ENCODE results near the gene CNGA2. TPM values are rescaled to one million over a fixed set of nuclear protein-coding genes. Genes with fewer than 3 reads are reported as not detected.

The CNGA2 gene
- total RNA-seq, 4 donors from 2014 or later: not detected

DNA sequence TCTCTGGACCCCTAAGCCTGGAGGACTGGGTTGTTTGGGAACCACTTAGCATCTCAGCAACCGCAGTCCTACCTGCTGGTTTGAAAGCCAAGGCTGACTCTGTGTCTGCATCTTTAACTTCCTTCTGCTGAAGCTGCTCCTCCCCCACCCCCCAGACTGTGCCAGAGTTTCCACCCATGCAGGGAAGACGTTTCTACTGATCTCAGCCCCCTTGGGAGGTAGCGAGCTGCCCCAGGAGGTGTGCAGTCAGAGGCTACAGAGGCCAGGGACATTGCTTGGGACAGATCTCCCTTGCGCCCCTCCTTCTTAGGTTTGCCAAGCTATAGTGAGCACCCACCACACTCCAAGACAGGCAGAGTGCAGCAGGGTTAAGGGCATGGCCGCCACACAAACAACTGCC is 23.4 kb upstream of the CNGA2 start:
- Histone ChIP-seq H3K27ac (no peak overlapping the region), H3K4me3 (no peak overlapping the region), H3K36me3 (no peaks in the 10 kb centered on the region), H3K9me3 (no peaks in the 10 kb centered on the region), H3K4me1 (no peaks in the 10 kb centered on the region), H3K27me3 (no peaks in the 10 kb centered on the region)
- TF ChIP-seq EP300 (IDR thresholded peaks at IDR 0.05) (no peak), POLR2A (IDR thresholded peaks at IDR 0.05) (no peak), POLR2AphosphoS5 (IDR thresholded peaks at IDR 0.05) (no peak)
- TF ChIP-seq, protein P1, sequence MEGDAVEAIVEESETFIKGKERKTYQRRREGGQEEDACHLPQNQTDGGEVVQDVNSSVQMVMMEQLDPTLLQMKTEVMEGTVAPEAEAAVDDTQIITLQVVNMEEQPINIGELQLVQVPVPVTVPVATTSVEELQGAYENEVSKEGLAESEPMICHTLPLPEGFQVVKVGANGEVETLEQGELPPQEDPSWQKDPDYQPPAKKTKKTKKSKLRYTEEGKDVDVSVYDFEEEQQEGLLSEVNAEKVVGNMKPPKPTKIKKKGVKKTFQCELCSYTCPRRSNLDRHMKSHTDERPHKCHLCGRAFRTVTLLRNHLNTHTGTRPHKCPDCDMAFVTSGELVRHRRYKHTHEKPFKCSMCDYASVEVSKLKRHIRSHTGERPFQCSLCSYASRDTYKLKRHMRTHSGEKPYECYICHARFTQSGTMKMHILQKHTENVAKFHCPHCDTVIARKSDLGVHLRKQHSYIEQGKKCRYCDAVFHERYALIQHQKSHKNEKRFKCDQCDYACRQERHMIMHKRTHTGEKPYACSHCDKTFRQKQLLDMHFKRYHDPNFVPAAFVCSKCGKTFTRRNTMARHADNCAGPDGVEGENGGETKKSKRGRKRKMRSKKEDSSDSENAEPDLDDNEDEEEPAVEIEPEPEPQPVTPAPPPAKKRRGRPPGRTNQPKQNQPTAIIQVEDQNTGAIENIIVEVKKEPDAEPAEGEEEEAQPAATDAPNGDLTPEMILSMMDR (IDR thresholded peaks at IDR 0.05): no peak
- no CpG with 5 or more reads among the region's 5 CpGs for WGBS, 2 donors (ENCODE audit: low coverage in 1 of 2)
- ATAC-seq: no peak

DNA sequence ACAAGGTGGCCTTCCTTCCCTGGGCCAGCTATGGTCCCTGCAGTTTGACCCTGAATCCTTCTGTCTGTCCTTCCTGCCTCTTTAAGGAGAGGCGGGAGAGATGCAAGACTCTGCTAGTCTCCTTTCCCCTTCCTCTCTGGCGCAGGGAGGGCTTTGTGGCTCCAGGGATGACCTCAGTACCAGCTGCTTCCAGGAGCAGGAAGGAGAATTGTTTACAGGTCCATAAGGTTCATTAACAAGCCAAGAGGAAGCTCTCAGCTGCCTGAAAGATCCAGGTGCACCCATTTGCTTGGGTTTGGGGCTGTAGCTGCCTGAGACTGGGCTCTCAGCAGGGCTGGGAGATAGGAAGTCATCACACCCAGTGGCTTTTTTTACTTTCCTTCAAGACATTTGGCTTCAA is 22.8 kb upstream of the CNGA2 start:
- H3K27me3 ChIP-seq: no peaks in the 10 kb centered on the region
- H3K4me1 ChIP-seq: no peaks in the 10 kb centered on the region
- H3K27ac ChIP-seq: no peak overlapping the region
- no peaks in the 10 kb centered on the region for H3K9me3 ChIP-seq
- H3K4me3 ChIP-seq: no peak overlapping the region
- WGBS, 2 donors (ENCODE audit: low coverage in 1 of 2): no CpG with 5 or more reads among the region's 2 CpGs
- peak; percentile 31 for ATAC-seq
- H3K36me3 ChIP-seq: no peaks in the 10 kb centered on the region
- TF ChIP-seq POLR2AphosphoS5 (IDR thresholded peaks at IDR 0.05) (no peak), POLR2A (IDR thresholded peaks at IDR 0.05) (no peak), EP300 (IDR thresholded peaks at IDR 0.05) (no peak)
- TF ChIP-seq, protein P1 (IDR thresholded peaks at IDR 0.05): no peak

DNA sequence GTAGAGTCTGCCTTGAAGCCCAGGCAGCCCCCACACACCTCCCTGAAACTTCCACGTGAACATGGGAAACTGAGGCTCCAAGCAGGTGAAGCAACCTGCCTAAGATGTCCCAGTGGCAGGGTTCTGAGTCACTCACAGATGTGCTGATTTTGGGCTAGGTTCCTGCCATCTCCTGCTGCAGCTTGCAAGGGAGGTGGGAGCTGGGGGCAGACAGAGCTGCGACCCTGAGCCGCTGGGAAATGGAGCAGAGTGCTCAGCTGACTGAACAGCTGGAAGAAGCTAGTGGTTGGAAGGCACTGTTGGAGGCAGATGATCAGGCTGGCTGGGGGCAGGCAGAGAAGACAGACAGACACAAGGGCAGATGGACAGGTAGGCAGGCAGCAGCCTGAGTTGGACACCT is 22.3 kb upstream of the CNGA2 start:
- ATAC-seq: no peak
- TF ChIP-seq POLR2A (IDR thresholded peaks at IDR 0.05) (no peak), EP300 (IDR thresholded peaks at IDR 0.05) (no peak), POLR2AphosphoS5 (IDR thresholded peaks at IDR 0.05) (no peak)
- TF ChIP-seq, protein P1 (IDR thresholded peaks at IDR 0.05): no peak
- H3K4me3 ChIP-seq: no peak overlapping the region
- no peaks in the 10 kb centered on the region for H3K4me1 ChIP-seq
- H3K27ac ChIP-seq: no peak overlapping the region
- H3K36me3 ChIP-seq: no peaks in the 10 kb centered on the region
- no peaks in the 10 kb centered on the region for H3K9me3 ChIP-seq
- H3K27me3 ChIP-seq: no peaks in the 10 kb centered on the region
- no CpG with 5 or more reads among the region's 3 CpGs for WGBS, 2 donors (ENCODE audit: low coverage in 1 of 2)

DNA sequence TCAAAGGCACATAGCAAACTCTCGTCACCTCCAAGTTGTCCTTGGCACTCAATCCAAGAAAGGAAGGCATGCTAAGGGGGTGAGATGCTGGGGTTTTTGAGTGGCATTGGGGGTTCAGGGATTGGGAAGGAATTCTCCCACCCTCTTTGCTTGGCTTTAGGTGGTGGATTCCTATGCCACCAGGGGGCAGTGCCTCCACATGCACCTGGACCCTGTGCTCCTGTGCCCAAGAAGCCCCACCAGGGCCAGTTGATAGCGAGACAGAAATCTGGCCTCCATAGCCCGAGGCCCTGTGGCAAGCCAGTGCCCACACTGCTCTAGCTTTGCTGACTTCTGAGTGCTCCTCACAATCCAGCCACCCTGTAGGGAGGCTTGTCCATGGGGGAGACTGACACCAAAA is 20.7 kb upstream of the CNGA2 start:
- no peaks in the 10 kb centered on the region for H3K4me1 ChIP-seq
- no peaks in the 10 kb centered on the region for H3K36me3 ChIP-seq
- no peak overlapping the region for H3K27ac ChIP-seq
- no peak overlapping the region for H3K4me3 ChIP-seq
- WGBS, 2 donors (ENCODE audit: low coverage in 1 of 2): 83% methylated on average over 1 of the region's 3 CpGs; no CpG with 5 or more reads in 1 of the 2 donors
- no peaks in the 10 kb centered on the region for H3K27me3 ChIP-seq
- ATAC-seq: no peak
- TF ChIP-seq POLR2A (IDR thresholded peaks at IDR 0.05) (no peak), EP300 (IDR thresholded peaks at IDR 0.05) (no peak), POLR2AphosphoS5 (IDR thresholded peaks at IDR 0.05) (no peak)
- TF ChIP-seq, protein P1 (IDR thresholded peaks at IDR 0.05): peak in 1 of 4 experiments; percentile 42
- no peaks in the 10 kb centered on the region for H3K9me3 ChIP-seq

DNA sequence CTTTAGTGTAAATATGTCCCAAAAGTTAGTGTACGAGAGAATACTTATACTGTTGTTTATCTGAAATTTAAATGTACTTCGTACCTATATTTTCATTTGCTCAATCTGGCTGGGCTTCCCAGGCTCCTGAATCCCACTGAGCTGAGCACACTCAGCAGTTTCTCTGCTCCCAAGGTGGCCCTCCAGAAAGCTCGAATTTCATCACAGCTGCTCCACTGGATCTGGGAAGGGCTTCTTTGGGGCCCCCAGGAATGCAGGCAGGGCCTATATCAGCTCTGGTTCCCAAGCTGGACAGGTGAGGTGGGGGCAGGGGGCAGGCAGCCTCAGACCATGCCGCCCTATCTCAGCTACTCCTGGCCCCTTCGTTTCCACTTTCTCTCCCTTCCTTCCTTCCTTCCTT is 20.2 kb upstream of the CNGA2 start:
- WGBS, 2 donors (ENCODE audit: low coverage in 1 of 2): 52 to 55% methylated on average over 3 to 5 of the region's 5 CpGs
- Histone ChIP-seq H3K27me3 (no peaks in the 10 kb centered on the region), H3K9me3 (no peaks in the 10 kb centered on the region), H3K27ac (no peak overlapping the region), H3K4me3 (no peak overlapping the region), H3K36me3 (no peaks in the 10 kb centered on the region), H3K4me1 (no peaks in the 10 kb centered on the region)
- no peak for ATAC-seq
- TF ChIP-seq POLR2AphosphoS5 (IDR thresholded peaks at IDR 0.05) (no peak), EP300 (IDR thresholded peaks at IDR 0.05) (no peak), POLR2A (IDR thresholded peaks at IDR 0.05) (no peak)
- TF ChIP-seq, protein P1 (IDR thresholded peaks at IDR 0.05): no peak

Measured in gastroesophageal sphincter (tissue), 4 donors.